Loucy (cell line): ENCODE data around the gene PC.
A peak's percentile ranks its signal among the peaks of the same experiment; 100 is the strongest.

Experiments
- H2AFZ ChIP-seq: fragments of 200-600 bp; sonication (generic); 2 replicates; pipeline ENCODE4 v1.6.0; 2016; ENCODE audit warnings: antibody characterized with exemption, mild to moderate bottlenecking, low read length, moderate library complexity
- H3F3A ChIP-seq: fragments of 200-600 bp; 2 replicates; pipeline ENCODE4 v1.6.0; 2016; ENCODE audit warnings: antibody characterized with exemption, low read depth, mild to moderate bottlenecking
- H3K27me3 ChIP-seq: fragments of 200-600 bp; sonication (generic); 2 replicates; pipeline ENCODE4 v1.6.1; 2014; ENCODE audit warnings: low read length, mild to moderate bottlenecking; ENCODE audit not compliant: insufficient read depth, poor library complexity, severe bottlenecking
- H3K36me3 ChIP-seq: fragments of 200-600 bp; sonication (generic); 2 replicates; pipeline ENCODE4 v1.6.1; 2016; ENCODE audit warnings: low read length; ENCODE audit not compliant: insufficient read depth
- H3K4me1 ChIP-seq: fragments of 200-600 bp; sonication (generic); 2 replicates; pipeline ENCODE4 v1.5.1; 2014; ENCODE audit warnings: low read length, mild to moderate bottlenecking; ENCODE audit not compliant: insufficient read depth, poor library complexity, severe bottlenecking
- H3K4me2 ChIP-seq: fragments of 200-600 bp; sonication (generic); 2 replicates; pipeline ENCODE4 v1.6.0; 2014; ENCODE audit warnings: antibody characterized with exemption, low read length, low read depth, mild to moderate bottlenecking; ENCODE audit not compliant: poor library complexity, severe bottlenecking
- H3K4me3 ChIP-seq: fragments of 200-600 bp; sonication (generic); 2 replicates; pipeline ENCODE4 v1.5.1; 2014; ENCODE audit warnings: low read length, mild to moderate bottlenecking, mixed read lengths; ENCODE audit not compliant: poor library complexity, severe bottlenecking
- H3K79me2 ChIP-seq: fragments of 200-600 bp; sonication (generic); 2 replicates; pipeline ENCODE4 v1.6.1; 2014; ENCODE audit warnings: low read length; ENCODE audit not compliant: insufficient read depth
- H3K9ac ChIP-seq: fragments of 200-600 bp; sonication (generic); 2 replicates; pipeline ENCODE4 v1.6.0; 2014; ENCODE audit warnings: mild to moderate bottlenecking, low read depth, low read length, moderate library complexity; ENCODE audit not compliant: poor library complexity, severe bottlenecking
- H3K9me2 ChIP-seq: fragments of 200-600 bp; sonication (generic); replicated peaks from 2 replicates; pipeline ENCODE4 v1.6.1; 2016; ENCODE audit warnings: low read depth, low read length, mixed read lengths
- H3K9me3 ChIP-seq: fragments of 200-600 bp; sonication (generic); 2 replicates; pipeline ENCODE4 v1.6.1; 2014; ENCODE audit warnings: mild to moderate bottlenecking, antibody characterized with exemption, low read length, low read depth; ENCODE audit not compliant: insufficient read depth
- H4K20me1 ChIP-seq: fragments of 200-600 bp; sonication (generic); 2 replicates; pipeline ENCODE4 v1.6.0; 2014; ENCODE audit warnings: antibody characterized with exemption, low read length, mild to moderate bottlenecking; ENCODE audit not compliant: insufficient read depth, poor library complexity, severe bottlenecking
- EZH2phosphoT487 ChIP-seq: fragments of 200-600 bp; IDR thresholded peaks from 2 replicates; pipeline ENCODE4 v1.6.1; 2018; ENCODE audit warnings: antibody characterized with exemption, mild to moderate bottlenecking, moderate library complexity, borderline replicate concordance
- TF ChIP-seq, protein P1 (sequence below): fragments of 200-600 bp; sonication (generic); conservative IDR thresholded peaks from 2 replicates; pipeline ENCODE4 v1.5.1; 2014; ENCODE audit warnings: mild to moderate bottlenecking, antibody characterized with exemption, low read length

Gene PC

DNA sequence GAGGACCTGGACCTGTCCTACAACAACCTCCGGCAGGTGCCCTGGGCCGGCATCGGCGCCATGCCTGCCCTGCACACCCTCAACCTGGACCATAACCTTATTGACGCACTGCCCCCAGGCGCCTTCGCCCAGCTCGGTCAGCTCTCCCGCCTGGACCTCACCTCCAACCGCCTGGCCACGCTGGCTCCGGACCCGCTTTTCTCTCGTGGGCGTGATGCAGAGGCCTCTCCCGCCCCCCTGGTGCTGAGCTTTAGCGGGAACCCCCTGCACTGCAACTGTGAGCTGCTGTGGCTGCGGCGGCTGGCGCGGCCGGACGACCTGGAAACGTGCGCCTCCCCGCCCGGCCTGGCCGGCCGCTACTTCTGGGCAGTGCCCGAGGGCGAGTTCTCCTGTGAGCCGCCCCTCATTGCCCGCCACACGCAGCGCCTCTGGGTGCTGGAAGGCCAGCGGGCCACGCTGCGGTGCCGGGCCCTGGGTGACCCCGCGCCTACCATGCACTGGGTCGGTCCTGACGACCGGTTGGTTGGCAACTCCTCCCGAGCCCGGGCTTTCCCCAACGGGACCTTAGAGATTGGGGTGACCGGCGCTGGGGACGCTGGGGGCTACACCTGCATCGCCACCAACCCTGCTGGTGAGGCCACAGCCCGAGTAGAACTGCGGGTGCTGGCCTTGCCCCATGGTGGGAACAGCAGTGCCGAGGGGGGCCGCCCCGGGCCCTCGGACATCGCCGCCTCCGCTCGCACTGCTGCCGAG lies 99.8 kb downstream of the PC start:
- H3K9me2 ChIP-seq = no peaks in the 10 kb centered on the region
- H4K20me1 ChIP-seq = peaks cover 9% of the 10 kb centered on the region
- no peak for TF ChIP-seq EZH2phosphoT487
- TF ChIP-seq, protein P1, sequence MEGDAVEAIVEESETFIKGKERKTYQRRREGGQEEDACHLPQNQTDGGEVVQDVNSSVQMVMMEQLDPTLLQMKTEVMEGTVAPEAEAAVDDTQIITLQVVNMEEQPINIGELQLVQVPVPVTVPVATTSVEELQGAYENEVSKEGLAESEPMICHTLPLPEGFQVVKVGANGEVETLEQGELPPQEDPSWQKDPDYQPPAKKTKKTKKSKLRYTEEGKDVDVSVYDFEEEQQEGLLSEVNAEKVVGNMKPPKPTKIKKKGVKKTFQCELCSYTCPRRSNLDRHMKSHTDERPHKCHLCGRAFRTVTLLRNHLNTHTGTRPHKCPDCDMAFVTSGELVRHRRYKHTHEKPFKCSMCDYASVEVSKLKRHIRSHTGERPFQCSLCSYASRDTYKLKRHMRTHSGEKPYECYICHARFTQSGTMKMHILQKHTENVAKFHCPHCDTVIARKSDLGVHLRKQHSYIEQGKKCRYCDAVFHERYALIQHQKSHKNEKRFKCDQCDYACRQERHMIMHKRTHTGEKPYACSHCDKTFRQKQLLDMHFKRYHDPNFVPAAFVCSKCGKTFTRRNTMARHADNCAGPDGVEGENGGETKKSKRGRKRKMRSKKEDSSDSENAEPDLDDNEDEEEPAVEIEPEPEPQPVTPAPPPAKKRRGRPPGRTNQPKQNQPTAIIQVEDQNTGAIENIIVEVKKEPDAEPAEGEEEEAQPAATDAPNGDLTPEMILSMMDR = no peak
- H3F3A ChIP-seq = no peaks in the 10 kb centered on the region
- no peaks in the 10 kb centered on the region for H3K27me3 ChIP-seq
- H3K9me3 ChIP-seq = no peaks in the 10 kb centered on the region
- no peaks in the 10 kb centered on the region for H3K36me3 ChIP-seq
- peaks cover 34% of the 10 kb centered on the region for H3K79me2 ChIP-seq
- peak overlapping the region; percentile 79 for H3K4me2 ChIP-seq
- H3K9ac ChIP-seq = peak overlapping the region; percentile 71
- H2AFZ ChIP-seq = no peak overlapping the region
- peak overlapping the region; percentile 88 for H3K4me3 ChIP-seq
- peaks cover 21% of the 10 kb centered on the region for H3K4me1 ChIP-seq

GRCh38 chr11:66857927-66858185 lies 100.3 kb downstream of the PC start:
- H3F3A ChIP-seq = no peaks in the 10 kb centered on the region
- peaks cover 9% of the 10 kb centered on the region for H4K20me1 ChIP-seq
- no peak for TF ChIP-seq EZH2phosphoT487
- TF ChIP-seq, protein P1 = no peak
- peaks cover 21% of the 10 kb centered on the region for H3K4me1 ChIP-seq
- H3K79me2 ChIP-seq = peaks cover 34% of the 10 kb centered on the region
- peak overlapping the region; percentile 79 for H3K4me2 ChIP-seq
- H3K9me3 ChIP-seq = no peaks in the 10 kb centered on the region
- H3K36me3 ChIP-seq = no peaks in the 10 kb centered on the region
- H3K9ac ChIP-seq = peak overlapping the region; percentile 71
- no peaks in the 10 kb centered on the region for H3K27me3 ChIP-seq
- H3K9me2 ChIP-seq = no peaks in the 10 kb centered on the region
- no peak overlapping the region for H2AFZ ChIP-seq
- peak overlapping the region; percentile 88 for H3K4me3 ChIP-seq

GRCh38 chr11:66857234-66857926 lies 100.8 kb downstream of the PC start:
- Histone ChIP-seq H3F3A (no peaks in the 10 kb centered on the region), H3K4me3 (peak overlapping the region; percentile 88), H2AFZ (no peak overlapping the region), H3K9me2 (no peaks in the 10 kb centered on the region), H3K9ac (peak overlapping the region; percentile 71), H3K36me3 (no peaks in the 10 kb centered on the region), H3K27me3 (no peaks in the 10 kb centered on the region), H3K4me2 (peak overlapping the region; percentile 79), H4K20me1 (peaks cover 9% of the 10 kb centered on the region), H3K9me3 (no peaks in the 10 kb centered on the region), H3K79me2 (peaks cover 34% of the 10 kb centered on the region), H3K4me1 (peaks cover 21% of the 10 kb centered on the region)
- TF ChIP-seq EZH2phosphoT487 = no peak
- TF ChIP-seq, protein P1 = no peak
